HG03064 (cell line): ENCODE measurements around the gene ICA1.

Experiments
- ATAC-seq: cut with Tn5 transposase; IDR thresholded peaks from one replicate; pipeline ENCODE4 v1.9.1; 2021; ENCODE audit warnings: low read depth; ENCODE audit not compliant: unreplicated experiment

The ICA1 gene

GRCh38 chr7:8228766-8229674 is 32.9 kb downstream of the ICA1 start:
- no peak for ATAC-seq

DNA sequence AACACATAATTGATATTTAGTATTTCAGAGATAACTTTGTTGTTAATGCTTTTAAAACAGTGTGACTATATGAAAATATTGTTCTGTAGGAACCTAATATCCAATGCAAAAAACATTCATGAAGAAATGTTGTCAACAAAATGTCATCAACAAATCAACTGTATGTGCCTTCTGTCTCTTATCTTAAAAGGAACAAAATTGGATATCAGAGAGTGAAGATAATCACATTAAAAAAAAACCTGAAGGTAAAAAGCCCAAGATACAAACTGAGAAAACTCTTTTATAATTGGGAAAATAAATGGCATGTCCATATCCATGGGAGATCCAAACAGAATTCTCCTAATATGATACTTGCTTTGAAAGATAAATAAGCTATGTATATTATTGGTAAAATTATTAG is 33.9 kb downstream of the ICA1 start:
- no peak for ATAC-seq

DNA sequence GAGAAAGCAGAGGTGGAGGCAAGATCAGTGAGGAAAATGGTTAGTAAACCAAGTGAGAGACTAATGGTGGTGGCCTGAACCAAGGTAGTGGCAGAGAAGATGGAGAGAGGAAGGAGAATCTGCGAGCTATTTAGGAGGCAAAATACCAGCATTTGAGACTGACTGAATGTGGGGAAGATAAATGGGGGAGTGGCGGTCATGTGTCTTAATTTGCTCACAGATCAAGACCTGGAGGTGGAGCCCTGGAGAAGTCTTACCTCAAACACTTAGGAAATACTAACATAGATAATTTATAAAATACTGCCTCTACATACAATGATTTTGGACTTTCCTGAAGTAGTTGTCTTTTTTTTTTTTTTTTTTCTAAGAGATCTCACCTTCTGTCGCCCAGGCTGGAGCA is 34.7 kb downstream of the ICA1 start:
- no peak for ATAC-seq

- no peak for ATAC-seq
These were observed 35.5 kb downstream of the ICA1 start for GRCh38 chr7:8226501-8226900.

GRCh38 chr7:8221567-8221966 is 40.4 kb downstream of the ICA1 start:
- no peak for ATAC-seq

DNA sequence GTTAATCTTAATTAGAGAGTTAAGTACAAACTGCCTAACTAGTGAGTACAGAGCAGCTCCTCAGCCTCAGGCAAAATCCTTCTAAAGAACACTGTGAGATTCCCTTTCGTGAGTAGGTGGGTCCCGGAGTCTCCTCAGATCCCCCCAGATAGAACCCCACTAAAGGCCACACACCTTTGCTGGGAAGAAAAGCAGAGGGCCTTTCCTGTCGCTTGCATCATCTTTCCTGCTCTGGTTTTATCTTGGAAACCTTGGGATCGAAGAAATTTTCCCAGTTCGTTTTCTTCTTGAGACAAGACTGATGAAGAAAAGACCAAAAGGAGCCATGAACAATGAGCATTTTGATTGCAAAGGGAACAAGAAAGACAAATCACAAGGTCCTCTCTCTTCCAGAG is 40.9 kb downstream of the ICA1 start:
- ATAC-seq = no peak

GRCh38 chr7:8220376-8221100 is 41.4 kb downstream of the ICA1 start:
- ATAC-seq = no peak

GRCh38 chr7:8217200-8218068 is 44.5 kb downstream of the ICA1 start:
- ATAC-seq = no peak

GRCh38 chr7:8216334-8216690 is 45.7 kb downstream of the ICA1 start:
- ATAC-seq = no peak

- ATAC-seq = no peak
These were observed 46.2 kb downstream of the ICA1 start for GRCh38 chr7:8215648-8216333.

DNA sequence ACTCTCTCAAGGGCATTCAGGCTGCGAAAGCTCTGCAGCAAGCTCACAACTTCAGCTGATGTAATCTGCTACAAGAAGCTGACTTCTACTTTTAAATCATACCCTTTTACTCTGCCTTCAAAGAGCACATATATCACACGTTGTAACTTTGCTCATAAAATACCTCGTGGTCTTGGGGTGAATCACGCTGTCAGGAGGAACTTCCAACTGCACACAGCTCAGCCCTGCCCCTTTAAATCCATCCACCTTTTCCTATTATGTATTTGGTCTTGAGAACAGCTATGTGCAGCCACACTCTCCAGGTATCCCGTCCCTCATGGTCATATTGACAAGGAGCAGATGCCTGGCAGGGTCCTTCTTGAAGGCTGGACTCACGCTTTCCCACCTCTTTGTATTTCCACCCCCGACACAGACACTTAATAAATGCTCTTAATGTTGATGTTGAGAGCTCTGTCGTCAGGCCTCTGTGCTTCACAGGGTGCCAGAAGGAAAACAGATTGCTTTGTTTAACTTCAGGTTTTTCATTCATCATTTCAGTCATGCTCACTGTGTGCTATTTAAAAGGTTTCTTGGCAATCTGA is 47.6 kb downstream of the ICA1 start:
- ATAC-seq = no peak

DNA sequence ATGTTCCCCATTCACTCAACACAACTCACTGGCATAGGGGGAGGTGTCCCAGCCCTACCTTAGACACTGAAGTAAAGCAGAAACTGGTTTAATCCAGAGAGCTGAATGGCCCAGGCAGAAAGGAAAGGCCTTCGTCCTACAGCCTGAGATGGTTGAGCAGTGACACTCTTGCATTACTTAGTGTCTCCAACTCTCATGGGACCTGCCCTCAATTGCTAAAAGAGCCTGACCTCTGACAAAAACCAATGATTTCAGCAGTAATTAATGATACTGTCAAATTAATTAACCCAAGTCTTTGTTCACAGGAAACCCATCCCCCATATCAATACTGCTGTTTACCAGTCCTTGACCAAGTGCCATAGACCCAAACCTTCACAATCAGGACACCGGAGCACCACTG is 48.6 kb downstream of the ICA1 start:
- ATAC-seq = no peak

- no peak for ATAC-seq
These were observed 49.3 kb downstream of the ICA1 start for GRCh38 chr7:8212638-8213037.

DNA sequence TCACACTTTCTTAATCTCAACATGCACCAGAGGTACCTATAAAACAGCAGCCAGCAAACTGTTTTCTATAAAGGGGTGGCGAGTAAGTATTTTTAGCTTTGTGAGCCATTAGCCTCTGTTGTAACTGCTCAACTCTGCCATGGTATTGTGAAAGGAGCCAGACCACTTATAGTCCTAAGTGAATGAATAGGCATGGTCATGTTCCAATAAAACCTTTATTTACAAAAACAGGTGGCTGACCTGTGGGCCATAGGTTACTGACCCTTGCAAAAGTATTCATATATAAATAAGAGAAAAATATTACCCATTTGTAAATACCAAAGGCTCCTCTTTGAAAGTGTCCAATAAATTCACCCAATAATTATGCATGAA is 50.3 kb downstream of the ICA1 start:
- no peak for ATAC-seq

GRCh38 chr7:8210845-8211724 is 50.9 kb downstream of the ICA1 start:
- ATAC-seq = no peak

DNA sequence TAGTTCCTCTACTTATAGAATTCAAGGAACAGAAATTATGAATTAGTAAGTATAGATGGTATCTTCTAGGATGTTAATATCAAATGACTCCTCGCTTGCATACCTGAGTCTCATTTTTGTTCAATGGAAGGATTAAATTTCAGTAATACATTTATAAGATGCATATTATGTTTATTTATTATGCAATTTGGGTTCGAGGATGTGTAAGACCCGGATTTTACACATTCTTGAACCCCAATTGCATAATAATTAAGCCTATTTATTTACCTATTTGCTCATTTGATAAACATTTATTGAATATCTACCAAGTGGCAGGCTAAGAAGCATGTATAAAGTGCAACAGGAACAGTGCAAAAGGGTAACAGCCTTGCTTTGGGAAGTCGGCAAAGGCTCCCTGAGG is 52.6 kb downstream of the ICA1 start:
- ATAC-seq = no peak

DNA sequence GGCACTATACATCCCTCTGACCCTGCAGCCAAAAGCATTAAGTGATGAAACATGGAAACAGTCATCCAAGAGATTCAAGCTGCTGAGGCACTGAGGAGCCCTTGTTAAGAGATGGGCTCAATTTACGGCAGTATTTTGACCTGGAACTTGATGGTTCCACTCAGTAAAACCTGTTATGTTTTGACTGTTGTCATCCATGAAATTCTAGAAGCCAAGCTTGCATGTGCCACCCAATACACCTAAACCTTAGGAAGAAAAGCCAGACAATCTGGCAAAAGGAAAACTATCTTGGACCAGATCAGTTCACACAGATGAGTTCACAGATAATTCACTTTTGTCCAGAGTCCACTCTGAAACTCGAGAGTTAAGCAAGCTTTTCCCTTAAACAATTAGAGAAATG is 53.2 kb downstream of the ICA1 start:
- ATAC-seq = no peak

DNA sequence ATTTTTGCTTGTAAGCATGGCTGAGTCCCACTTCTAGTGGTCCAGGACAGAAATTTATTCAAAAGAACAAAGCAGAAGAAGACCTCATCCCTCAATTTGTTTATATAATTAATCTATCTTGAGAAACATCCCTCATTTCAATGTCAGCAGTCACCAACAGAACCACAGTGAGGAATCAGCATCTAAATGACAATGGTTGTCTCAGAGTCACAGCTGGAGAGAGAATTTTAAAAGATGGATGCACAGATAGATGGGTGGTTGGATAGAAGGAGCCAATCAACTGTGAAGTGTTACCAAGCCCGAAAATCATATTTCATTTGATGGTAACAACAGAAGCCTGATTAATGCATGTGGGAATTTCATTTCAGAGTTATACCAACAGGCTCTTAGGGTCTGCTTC is 55.0 kb downstream of the ICA1 start:
- ATAC-seq = no peak

GRCh38 chr7:8205537-8205936 is 56.4 kb downstream of the ICA1 start:
- ATAC-seq = no peak
